Measurements from ENCODE around the gene CCDC184.
A peak's percentile ranks its signal among the peaks of the same experiment; 100 is the strongest.

DNA sequence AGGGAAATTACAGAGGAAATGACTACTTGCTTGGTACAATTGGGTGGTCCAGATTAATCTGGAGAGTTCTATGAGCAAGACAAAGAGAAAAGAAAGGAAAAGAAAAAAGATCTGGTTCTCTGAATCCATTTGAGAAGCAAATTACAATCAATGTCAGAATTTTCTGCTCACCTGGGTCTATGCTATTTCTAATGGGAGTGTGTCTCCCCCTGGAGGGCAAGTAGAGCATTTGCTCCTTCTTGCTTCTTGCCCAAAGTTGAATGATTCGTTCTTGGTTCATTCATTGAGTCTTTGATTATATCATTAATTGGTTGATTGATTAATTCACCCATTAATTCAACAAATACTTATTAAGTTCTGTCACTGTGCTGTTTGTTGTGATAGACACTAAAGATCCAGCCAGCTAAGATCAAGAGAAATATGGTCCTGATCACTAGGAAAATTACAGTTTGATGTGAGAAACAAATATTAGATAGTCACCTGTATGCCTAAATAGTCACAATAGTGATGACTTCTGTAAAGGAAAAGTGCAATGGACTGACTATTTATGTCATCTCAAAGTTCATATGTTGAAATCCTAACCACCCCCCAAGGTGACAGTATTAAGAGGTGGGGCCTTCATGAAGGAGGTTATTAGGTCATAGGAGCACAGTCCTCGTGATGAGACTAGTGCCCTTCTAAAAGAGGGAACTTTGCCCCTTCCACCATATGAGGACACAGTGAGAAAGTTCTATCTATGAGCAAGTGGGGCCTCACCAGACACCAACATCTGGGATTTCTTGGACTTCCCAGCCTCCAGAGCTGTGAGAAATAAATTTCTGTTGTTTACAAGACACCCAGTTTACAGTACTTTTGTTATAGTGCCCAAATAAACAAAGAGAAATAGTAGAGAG lies 18.1 kb upstream of the CCDC184 start:
- TF ChIP-seq, protein P1, sequence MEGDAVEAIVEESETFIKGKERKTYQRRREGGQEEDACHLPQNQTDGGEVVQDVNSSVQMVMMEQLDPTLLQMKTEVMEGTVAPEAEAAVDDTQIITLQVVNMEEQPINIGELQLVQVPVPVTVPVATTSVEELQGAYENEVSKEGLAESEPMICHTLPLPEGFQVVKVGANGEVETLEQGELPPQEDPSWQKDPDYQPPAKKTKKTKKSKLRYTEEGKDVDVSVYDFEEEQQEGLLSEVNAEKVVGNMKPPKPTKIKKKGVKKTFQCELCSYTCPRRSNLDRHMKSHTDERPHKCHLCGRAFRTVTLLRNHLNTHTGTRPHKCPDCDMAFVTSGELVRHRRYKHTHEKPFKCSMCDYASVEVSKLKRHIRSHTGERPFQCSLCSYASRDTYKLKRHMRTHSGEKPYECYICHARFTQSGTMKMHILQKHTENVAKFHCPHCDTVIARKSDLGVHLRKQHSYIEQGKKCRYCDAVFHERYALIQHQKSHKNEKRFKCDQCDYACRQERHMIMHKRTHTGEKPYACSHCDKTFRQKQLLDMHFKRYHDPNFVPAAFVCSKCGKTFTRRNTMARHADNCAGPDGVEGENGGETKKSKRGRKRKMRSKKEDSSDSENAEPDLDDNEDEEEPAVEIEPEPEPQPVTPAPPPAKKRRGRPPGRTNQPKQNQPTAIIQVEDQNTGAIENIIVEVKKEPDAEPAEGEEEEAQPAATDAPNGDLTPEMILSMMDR (IDR thresholded peaks at IDR 0.05), result peak; percentile 32 to 88 (median 82)
- no peak for TF ChIP-seq POLR2A (IDR thresholded peaks at IDR 0.05)
